Mesenchymal stem cell (in vitro differentiated cells and primary cell): ENCODE results near the gene ADI1.
A peak's percentile ranks its signal among the peaks of the same experiment; 100 is the strongest.

Source experiments
- DNase-seq: peaks from one replicate; pipeline ENCODE4 v3.0.0-alpha.2; 2013
- H2AFZ ChIP-seq: one replicate; pipeline ENCODE4 v1.6.1; 2013; ENCODE audit warnings: low read depth, mild to moderate bottlenecking, control low read depth, inconsistent platforms, low read length, moderate library complexity
- H2AK5ac ChIP-seq: 2 replicates; pipeline ENCODE4 v1.6.1; 2013; ENCODE audit warnings: low read length, moderate library complexity, mild to moderate bottlenecking, inconsistent platforms; ENCODE audit not compliant: severe bottlenecking
- H2BK120ac ChIP-seq: one replicate; pipeline ENCODE4 v1.6.1; 2013; ENCODE audit warnings: low read depth, mild to moderate bottlenecking, inconsistent platforms, low read length, moderate library complexity
- H2BK12ac ChIP-seq, 2 experiments: one replicate each; pipeline ENCODE4 v1.6.1; 2013; ENCODE audit warnings: inconsistent platforms in 2 of 2, low read length in 2 of 2, mild to moderate bottlenecking in 2 of 2, moderate library complexity in 2 of 2, control low read depth in 1 of 2
- H2BK15ac ChIP-seq: one replicate; pipeline ENCODE4 v1.6.1; 2013; ENCODE audit warnings: mild to moderate bottlenecking, low read depth, inconsistent platforms; ENCODE audit not compliant: poor library complexity, severe bottlenecking
- H2BK5ac ChIP-seq: 2 replicates; pipeline ENCODE4 v1.6.1; 2013; ENCODE audit warnings: low read depth, mild to moderate bottlenecking, low read length, control low read depth, inconsistent platforms; ENCODE audit not compliant: poor library complexity, severe bottlenecking
- H3K14ac ChIP-seq, 2 experiments: one replicate each; pipeline ENCODE4 v1.6.1; 2013; ENCODE audit warnings: inconsistent platforms in 2 of 2, low read length in 2 of 2, control low read depth in 1 of 2, mild to moderate bottlenecking in 1 of 2, moderate library complexity in 1 of 2
- H3K18ac ChIP-seq, 2 experiments: one replicate each; pipeline ENCODE4 v1.6.1; 2013; ENCODE audit warnings: inconsistent platforms in 2 of 2, low read length in 2 of 2, control low read depth in 1 of 2, low read depth in 1 of 2, mild to moderate bottlenecking in 1 of 2
- H3K23ac ChIP-seq, 2 experiments: one replicate each; pipeline ENCODE4 v1.6.1; 2013; ENCODE audit warnings: inconsistent platforms in 2 of 2, low read length in 2 of 2, mild to moderate bottlenecking in 2 of 2, moderate library complexity in 2 of 2, control low read depth in 1 of 2
- H3K27ac ChIP-seq: 2 replicates; pipeline ENCODE4 v1.5.1; 2013; ENCODE audit warnings: mild to moderate bottlenecking, moderate library complexity, low read length, control low read depth, inconsistent platforms; ENCODE audit not compliant: poor library complexity, severe bottlenecking
- H3K27me3 ChIP-seq, 2 experiments: 2 replicates each; pipeline versions ENCODE4 v1.6.1 to v1.7.0; 2013; ENCODE audit warnings: low read length in 2 of 2, mild to moderate bottlenecking in 2 of 2, moderate library complexity in 2 of 2, control low read depth in 1 of 2, inconsistent platforms in 1 of 2; ENCODE audit not compliant: control insufficient read depth in 1 of 2, insufficient read depth in 1 of 2
- H3K36me3 ChIP-seq, 2 experiments: 2 replicates each; pipeline versions ENCODE4 v1.6.1 to v1.7.0; 2013; ENCODE audit warnings: low read length in 2 of 2, control low read depth in 1 of 2, inconsistent platforms in 1 of 2, low read depth in 1 of 2, mild to moderate bottlenecking in 1 of 2; ENCODE audit not compliant: insufficient read depth in 2 of 2, control insufficient read depth in 1 of 2
- H3K4ac ChIP-seq, 2 experiments: one replicate each; pipeline ENCODE4 v1.6.1; 2013; ENCODE audit warnings: inconsistent platforms in 2 of 2, low read length in 2 of 2, mild to moderate bottlenecking in 2 of 2, moderate library complexity in 2 of 2, control low read depth in 1 of 2, low read depth in 1 of 2
- H3K4me1 ChIP-seq: 2 replicates; pipeline ENCODE4 v1.6.1; 2013; ENCODE audit warnings: low read depth, low read length, control low read depth; ENCODE audit not compliant: control insufficient read depth, insufficient read depth
- H3K4me2 ChIP-seq: 2 replicates; pipeline ENCODE4 v1.6.1; 2013; ENCODE audit warnings: low read length, mild to moderate bottlenecking, inconsistent platforms; ENCODE audit not compliant: poor library complexity, severe bottlenecking
- H3K4me3 ChIP-seq, 2 experiments: 2 replicates each; pipeline versions ENCODE4 v1.5.1 to v1.7.0; 2013; ENCODE audit warnings: low read length in 2 of 2, mild to moderate bottlenecking in 2 of 2, control low read depth in 1 of 2, low read depth in 1 of 2; ENCODE audit not compliant: insufficient read depth in 1 of 2
- H3K79me1 ChIP-seq: replicated peaks from 2 replicates; pipeline ENCODE4 v1.6.1; 2013; ENCODE audit warnings: mild to moderate bottlenecking, control low read depth, low read length, inconsistent platforms; ENCODE audit not compliant: poor library complexity, severe bottlenecking
- H3K9ac ChIP-seq: 2 replicates; pipeline ENCODE4 v1.7.0; 2013; ENCODE audit warnings: mild to moderate bottlenecking, low read length, moderate library complexity
- H3K9me3 ChIP-seq: 2 replicates; pipeline ENCODE4 v1.7.0; 2013; ENCODE audit warnings: mild to moderate bottlenecking, low read length; ENCODE audit not compliant: control insufficient read depth
- H4K8ac ChIP-seq: one replicate; pipeline ENCODE4 v1.6.1; 2013; ENCODE audit warnings: inconsistent platforms, mild to moderate bottlenecking, low read length, moderate library complexity
- H4K91ac ChIP-seq: one replicate; pipeline ENCODE4 v1.6.1; 2013; ENCODE audit warnings: mild to moderate bottlenecking, low read length, inconsistent platforms
- WGBS: methylation state at CpG from one replicate; pipeline ENCODE4 v1.1.7; 2013; ENCODE audit warnings: mixed read lengths; 5-methylcytosine and 5-hydroxymethylcytosine counted together

The ADI1 gene

DNA sequence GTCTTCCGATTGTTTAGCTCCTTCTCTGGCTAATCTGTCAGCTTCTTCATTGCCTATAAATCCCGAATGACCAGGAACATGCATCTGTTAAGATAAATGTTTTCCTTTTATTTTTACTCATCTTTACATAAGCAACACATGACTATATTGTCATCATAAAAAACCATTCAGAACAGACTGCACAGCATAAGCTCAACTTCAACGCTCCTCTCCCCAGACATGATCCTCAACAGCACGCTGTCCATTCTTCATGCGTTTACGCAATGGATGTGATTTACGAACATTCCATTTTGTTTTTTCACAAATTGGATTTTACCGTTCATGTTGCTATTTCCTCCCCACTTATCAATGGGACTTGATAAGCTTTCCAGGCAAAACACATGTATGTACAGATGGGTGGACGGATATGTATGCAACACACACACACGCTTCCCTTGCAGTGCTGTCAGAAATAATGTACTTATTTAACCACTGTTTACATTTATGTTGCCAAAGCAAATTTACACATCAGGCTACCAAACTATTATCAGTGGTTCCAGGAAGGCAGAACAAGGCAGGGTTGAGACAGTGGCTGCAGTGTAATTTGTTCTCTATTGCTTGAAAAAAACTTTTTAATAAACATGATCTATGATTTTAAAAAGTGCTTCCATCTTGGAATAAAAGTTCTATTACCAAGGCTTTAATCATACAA lies 26.6 kb upstream of the ADI1 start:
- Histone ChIP-seq H4K91ac (no peak overlapping the region), H3K9me3 (no peaks in the 10 kb centered on the region), H3K36me3 (peaks cover 50 to 94% of the 10 kb centered on the region in 2 experiments), H3K27ac (no peak overlapping the region), H2BK12ac (no peak overlapping the region), H3K4me2 (no peak overlapping the region), H2BK5ac (no peak overlapping the region), H2AFZ (no peak overlapping the region), H4K8ac (no peak overlapping the region), H2BK15ac (no peak overlapping the region), H3K4ac (no peak overlapping the region), H3K14ac (no peak overlapping the region), H2BK120ac (no peak overlapping the region), H3K4me1 (no peaks in the 10 kb centered on the region), H3K18ac (no peak overlapping the region), H3K4me3 (no peak overlapping the region), H3K79me1 (peaks cover 20% of the 10 kb centered on the region), H3K23ac (no peak overlapping the region), H2AK5ac (no peak overlapping the region), H3K27me3 (no peaks in the 10 kb centered on the region), H3K9ac (no peak overlapping the region)
- DNase-seq, result peak; percentile 92
- 68% methylated on average over 10 of the region's 10 CpGs for WGBS

DNA sequence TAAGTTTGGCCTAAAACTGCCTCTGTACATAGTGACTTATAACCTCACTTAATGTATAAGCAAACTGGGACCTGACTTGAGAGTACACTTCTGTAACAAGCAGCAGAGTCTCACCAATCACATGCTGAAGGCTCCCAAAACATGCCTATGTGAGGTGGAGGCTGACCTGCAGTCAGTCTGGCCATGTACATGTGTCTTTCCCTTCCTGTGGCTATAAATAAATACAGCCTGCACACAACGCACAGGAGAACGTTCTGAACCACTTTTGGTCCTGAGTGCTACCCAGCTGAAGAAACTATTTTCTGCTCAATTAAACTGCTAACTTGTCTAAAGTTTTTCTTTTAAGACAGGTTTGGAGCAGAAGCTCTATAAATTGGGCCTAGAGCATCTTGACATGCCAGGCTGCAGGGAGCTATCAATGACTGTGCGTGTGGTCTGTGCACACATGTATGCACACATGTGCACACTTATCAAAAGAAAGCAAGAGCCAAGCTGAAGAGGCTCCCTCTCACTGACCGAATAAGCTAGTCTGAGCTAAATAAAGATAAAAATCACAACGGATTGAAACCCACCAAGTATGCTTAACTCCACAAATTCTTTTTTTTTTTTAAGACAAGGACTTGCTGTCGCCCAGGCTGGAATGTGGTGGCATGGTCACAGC lies 23.8 kb upstream of the ADI1 start:
- H2BK5ac ChIP-seq, result peak overlapping the region; percentile 14

GRCh38 chr2:3542107-3542506 lies 22.8 kb upstream of the ADI1 start:
- H2AFZ ChIP-seq, result no peak overlapping the region
- H3K9ac ChIP-seq, result no peak overlapping the region
- H3K27me3 ChIP-seq, result no peaks in the 10 kb centered on the region
- H3K27ac ChIP-seq, result no peak overlapping the region
- H3K4me1 ChIP-seq, result peaks cover under 1% of the 10 kb centered on the region
- no peak overlapping the region for H3K4ac ChIP-seq
- no peak for DNase-seq
- no peak overlapping the region for H4K8ac ChIP-seq
- H3K4me2 ChIP-seq, result no peak overlapping the region
- H3K18ac ChIP-seq, result no peak overlapping the region
- H2AK5ac ChIP-seq, result no peak overlapping the region
- H3K4me3 ChIP-seq, result no peak overlapping the region
- no peak overlapping the region for H2BK5ac ChIP-seq
- H3K14ac ChIP-seq, result no peak overlapping the region
- H3K36me3 ChIP-seq, result peaks cover 33 to 81% of the 10 kb centered on the region in 2 experiments
- H4K91ac ChIP-seq, result no peak overlapping the region
- H3K9me3 ChIP-seq, result no peaks in the 10 kb centered on the region
- peaks cover 14% of the 10 kb centered on the region for H3K79me1 ChIP-seq
- 100% methylated on average over 4 of the region's 5 CpGs for WGBS
- no peak overlapping the region for H2BK12ac ChIP-seq
- H2BK15ac ChIP-seq, result no peak overlapping the region
- H3K23ac ChIP-seq, result no peak overlapping the region
- no peak overlapping the region for H2BK120ac ChIP-seq

More for the DNA sequence above, 23.8 kb upstream of the ADI1 start:
- Histone ChIP-seq H2BK12ac (no peak overlapping the region), H3K36me3 (peaks cover 39 to 91% of the 10 kb centered on the region in 2 experiments), H3K23ac (no peak overlapping the region), H3K9me3 (no peaks in the 10 kb centered on the region), H3K4ac (no peak overlapping the region), H3K14ac (no peak overlapping the region), H3K27ac (no peak overlapping the region), H2BK120ac (no peak overlapping the region), H3K18ac (no peak overlapping the region), H3K79me1 (peaks cover 14% of the 10 kb centered on the region), H4K8ac (no peak overlapping the region), H3K9ac (peak overlapping the region; percentile 32), H3K27me3 (no peaks in the 10 kb centered on the region), H3K4me1 (no peaks in the 10 kb centered on the region), H2AK5ac (no peak overlapping the region), H2AFZ (no peak overlapping the region), H2BK15ac (no peak overlapping the region), H4K91ac (no peak overlapping the region), H3K4me3 (no peak overlapping the region), H3K4me2 (no peak overlapping the region)
- no peak for DNase-seq
- WGBS, result 93% methylated on average over 6 of the region's 6 CpGs

DNA sequence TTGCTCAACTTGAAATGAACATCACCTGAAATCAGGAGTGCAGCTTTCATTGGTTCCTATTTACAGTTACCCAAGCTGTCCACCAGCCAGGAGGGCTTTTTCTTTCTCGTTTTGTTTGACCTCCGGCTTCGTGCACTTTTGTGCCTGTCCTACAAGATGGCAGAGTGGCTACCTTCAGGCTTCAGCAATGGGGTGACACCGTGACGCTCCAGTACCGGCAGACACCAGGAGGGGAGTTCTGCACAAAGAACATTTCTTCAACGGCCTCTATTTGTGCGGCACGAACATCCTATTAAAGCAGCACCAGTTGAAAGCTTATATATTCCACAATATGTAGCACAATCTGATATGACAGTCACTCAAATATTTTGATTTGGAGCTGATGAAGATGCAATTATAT lies 20.5 kb upstream of the ADI1 start:
- Histone ChIP-seq H3K9ac (no peak overlapping the region), H3K27ac (no peak overlapping the region), H2BK5ac (no peak overlapping the region), H3K4me3 (no peak overlapping the region), H3K36me3 (peaks cover 22 to 58% of the 10 kb centered on the region in 2 experiments), H2AK5ac (no peak overlapping the region), H3K23ac (no peak overlapping the region), H3K4me2 (no peak overlapping the region), H4K91ac (no peak overlapping the region), H3K18ac (no peak overlapping the region), H2BK120ac (no peak overlapping the region), H3K79me1 (peaks cover 12% of the 10 kb centered on the region), H3K9me3 (no peaks in the 10 kb centered on the region), H3K14ac (no peak overlapping the region), H2BK15ac (no peak overlapping the region), H3K4me1 (peaks cover 14% of the 10 kb centered on the region), H3K27me3 (no peaks in the 10 kb centered on the region), H2BK12ac (no peak overlapping the region), H3K4ac (no peak overlapping the region), H4K8ac (no peak overlapping the region), H2AFZ (no peak overlapping the region)
- 89% methylated on average over 7 of the region's 9 CpGs for WGBS
- no peak for DNase-seq
